KMS-11 (cell line): ENCODE data around the gene FGF11.
A peak's percentile ranks its signal among the peaks of the same experiment; 100 is the strongest.

Experiments
- H2AFZ ChIP-seq: fragments of 200-600 bp; sonication (generic); 2 replicates; pipeline ENCODE4 v1.6.1; 2016; ENCODE audit warnings: antibody characterized with exemption, mixed run types, low read depth
- H3K27ac ChIP-seq: fragments of 200-600 bp; sonication (generic); 2 replicates; pipeline ENCODE4 v1.6.1; 2016; ENCODE audit warnings: mild to moderate bottlenecking, mixed run types
- H3K27me3 ChIP-seq: fragments of 200-600 bp; sonication (generic); 2 replicates; pipeline ENCODE4 v1.6.1; 2017; ENCODE audit warnings: mild to moderate bottlenecking, low read depth, mixed run types, moderate library complexity; ENCODE audit not compliant: insufficient read depth
- H3K36me3 ChIP-seq: fragments of 200-600 bp; sonication (generic); 2 replicates; pipeline ENCODE4 v1.6.1; 2017; ENCODE audit warnings: mild to moderate bottlenecking, mixed run types; ENCODE audit not compliant: insufficient read depth
- H3K4me1 ChIP-seq: fragments of 200-600 bp; sonication (generic); 2 replicates; pipeline ENCODE4 v1.6.1; 2016; ENCODE audit warnings: mild to moderate bottlenecking, low read depth, mixed run types; ENCODE audit not compliant: poor library complexity, severe bottlenecking
- H3K4me2 ChIP-seq: fragments of 200-600 bp; sonication (generic); 2 replicates; pipeline ENCODE4 v1.7.0; 2016; ENCODE audit warnings: mild to moderate bottlenecking, mixed run types
- H3K4me3 ChIP-seq: fragments of 200-600 bp; sonication (generic); IDR thresholded peaks from 2 replicates; pipeline ENCODE4 v1.6.1; 2017; ENCODE audit warnings: low read depth, low read length, mixed read lengths; ENCODE audit not compliant: insufficient read depth
- H3K79me2 ChIP-seq: fragments of 200-600 bp; sonication (generic); 2 replicates; pipeline ENCODE4 v1.6.1; 2016; ENCODE audit warnings: low read depth, mixed run types; ENCODE audit not compliant: insufficient read depth
- H3K9ac ChIP-seq: fragments of 200-600 bp; sonication (generic); 2 replicates; pipeline ENCODE4 v1.6.1; 2016; ENCODE audit warnings: mild to moderate bottlenecking, mixed run types
- H4K20me1 ChIP-seq: fragments of 200-600 bp; sonication (generic); 2 replicates; pipeline ENCODE4 v1.6.1; 2016; ENCODE audit warnings: mild to moderate bottlenecking, mixed run types; ENCODE audit not compliant: insufficient read depth
- TF ChIP-seq, protein P1 (sequence below): fragments of 200-600 bp; sonication (generic); conservative IDR thresholded peaks from 2 replicates; pipeline ENCODE4 v1.6.1; 2017; ENCODE audit warnings: low read depth, mild to moderate bottlenecking, antibody characterized with exemption, low read length, moderate library complexity, mixed read lengths

The FGF11 gene

DNA sequence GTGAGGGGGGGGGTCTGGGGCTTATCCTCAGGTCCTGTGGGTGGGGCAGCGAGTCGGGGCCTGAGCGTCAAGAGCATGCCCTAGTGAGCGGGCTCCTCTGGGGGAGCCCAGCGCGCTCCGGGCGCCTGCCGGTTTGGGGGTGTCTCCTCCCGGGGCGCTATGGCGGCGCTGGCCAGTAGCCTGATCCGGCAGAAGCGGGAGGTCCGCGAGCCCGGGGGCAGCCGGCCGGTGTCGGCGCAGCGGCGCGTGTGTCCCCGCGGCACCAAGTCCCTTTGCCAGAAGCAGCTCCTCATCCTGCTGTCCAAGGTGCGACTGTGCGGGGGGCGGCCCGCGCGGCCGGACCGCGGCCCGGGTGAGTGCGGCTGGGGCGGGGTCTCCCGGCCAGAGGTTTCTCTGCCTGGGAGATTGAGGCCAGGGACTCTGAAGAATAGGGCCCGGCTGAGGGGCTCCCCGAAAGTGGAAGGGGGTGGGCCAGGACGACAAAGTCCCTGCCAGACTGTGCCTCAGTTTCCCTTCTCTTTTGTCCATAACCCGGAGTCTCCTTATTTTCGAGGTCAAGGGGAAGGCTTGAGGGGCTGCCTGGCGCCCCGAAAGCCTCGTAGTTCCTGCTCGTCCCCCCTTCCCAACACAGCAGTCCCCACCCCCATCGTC lies at the start of gene FGF11:
TSS of gene FGF11 (plus strand) at position 51 of the 651 bp plus-strand sequence. CDS start at position 160, 109 bp downstream.
- Histone ChIP-seq H3K27me3 (no peaks in the 10 kb centered on the region), H3K27ac (no peak within 1 kb of the TSS), H3K36me3 (no peaks in the 10 kb centered on the region), H3K9ac (no peak within 1 kb of the TSS), H2AFZ (no peak within 1 kb of the TSS), H3K4me1 (no peaks in the 10 kb centered on the region), H3K79me2 (no peaks in the 10 kb centered on the region), H3K4me3 (no peak within 1 kb of the TSS), H4K20me1 (no peaks in the 10 kb centered on the region), H3K4me2 (no peak within 1 kb of the TSS)
- TF ChIP-seq, protein P1, sequence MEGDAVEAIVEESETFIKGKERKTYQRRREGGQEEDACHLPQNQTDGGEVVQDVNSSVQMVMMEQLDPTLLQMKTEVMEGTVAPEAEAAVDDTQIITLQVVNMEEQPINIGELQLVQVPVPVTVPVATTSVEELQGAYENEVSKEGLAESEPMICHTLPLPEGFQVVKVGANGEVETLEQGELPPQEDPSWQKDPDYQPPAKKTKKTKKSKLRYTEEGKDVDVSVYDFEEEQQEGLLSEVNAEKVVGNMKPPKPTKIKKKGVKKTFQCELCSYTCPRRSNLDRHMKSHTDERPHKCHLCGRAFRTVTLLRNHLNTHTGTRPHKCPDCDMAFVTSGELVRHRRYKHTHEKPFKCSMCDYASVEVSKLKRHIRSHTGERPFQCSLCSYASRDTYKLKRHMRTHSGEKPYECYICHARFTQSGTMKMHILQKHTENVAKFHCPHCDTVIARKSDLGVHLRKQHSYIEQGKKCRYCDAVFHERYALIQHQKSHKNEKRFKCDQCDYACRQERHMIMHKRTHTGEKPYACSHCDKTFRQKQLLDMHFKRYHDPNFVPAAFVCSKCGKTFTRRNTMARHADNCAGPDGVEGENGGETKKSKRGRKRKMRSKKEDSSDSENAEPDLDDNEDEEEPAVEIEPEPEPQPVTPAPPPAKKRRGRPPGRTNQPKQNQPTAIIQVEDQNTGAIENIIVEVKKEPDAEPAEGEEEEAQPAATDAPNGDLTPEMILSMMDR, result no peak

DNA sequence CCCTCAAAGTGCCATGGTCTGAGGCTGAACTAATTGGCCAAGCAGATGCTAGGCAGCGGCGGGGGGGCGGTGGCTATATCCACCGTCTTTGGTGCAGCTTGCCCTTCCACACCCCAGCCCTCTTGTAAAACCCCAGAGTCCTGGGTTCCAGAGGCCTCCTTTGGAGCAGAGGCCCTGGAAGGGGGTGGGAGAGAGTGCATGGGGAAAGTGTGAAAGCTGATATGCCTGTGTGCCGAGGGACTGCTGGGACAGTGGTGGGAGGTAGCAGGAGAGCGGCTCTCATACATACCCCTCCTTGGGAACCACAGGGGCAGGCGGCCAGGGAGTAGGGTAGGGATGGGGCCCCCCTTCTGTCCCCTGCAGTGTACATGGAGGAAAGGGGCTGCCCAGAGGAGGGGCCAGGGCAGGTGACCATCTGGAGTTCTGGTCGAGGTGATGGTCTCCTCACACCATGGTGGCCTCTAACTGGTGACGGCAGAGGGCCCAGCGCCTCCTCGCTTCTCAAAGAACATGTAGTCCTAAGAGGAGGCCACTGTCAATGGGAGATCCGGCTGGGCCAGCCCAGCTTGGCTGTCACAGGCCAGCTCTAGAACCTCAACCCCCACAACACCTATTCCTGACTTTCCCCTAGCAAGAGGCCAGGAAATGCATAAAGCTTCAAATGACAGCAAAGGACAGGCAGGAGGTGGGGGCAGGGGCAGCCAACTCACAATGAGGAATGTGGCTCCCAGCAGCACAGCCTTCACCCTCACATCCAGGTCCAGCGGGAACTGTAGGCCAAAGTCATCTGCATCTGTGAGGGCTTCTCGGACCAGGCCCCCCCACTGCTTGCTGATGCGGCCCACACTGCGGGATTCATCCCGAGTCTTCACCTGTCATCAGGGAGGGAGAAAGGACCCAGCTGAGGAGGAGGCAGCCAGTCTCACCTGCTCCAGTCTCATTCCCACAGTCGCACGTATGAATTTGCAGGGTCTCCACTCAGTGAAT lies 49.1 kb upstream of the FGF11 start:
- H3K27ac ChIP-seq, result no peak overlapping the region
- H3K4me1 ChIP-seq, result no peaks in the 10 kb centered on the region
- H3K27me3 ChIP-seq, result no peaks in the 10 kb centered on the region
- no peak overlapping the region for H3K4me3 ChIP-seq
- no peak overlapping the region for H3K9ac ChIP-seq
- no peaks in the 10 kb centered on the region for H3K79me2 ChIP-seq
- no peak overlapping the region for H2AFZ ChIP-seq
- TF ChIP-seq, protein P1, result no peak
- no peak overlapping the region for H3K4me2 ChIP-seq
- no peaks in the 10 kb centered on the region for H4K20me1 ChIP-seq
- H3K36me3 ChIP-seq, result no peaks in the 10 kb centered on the region

DNA sequence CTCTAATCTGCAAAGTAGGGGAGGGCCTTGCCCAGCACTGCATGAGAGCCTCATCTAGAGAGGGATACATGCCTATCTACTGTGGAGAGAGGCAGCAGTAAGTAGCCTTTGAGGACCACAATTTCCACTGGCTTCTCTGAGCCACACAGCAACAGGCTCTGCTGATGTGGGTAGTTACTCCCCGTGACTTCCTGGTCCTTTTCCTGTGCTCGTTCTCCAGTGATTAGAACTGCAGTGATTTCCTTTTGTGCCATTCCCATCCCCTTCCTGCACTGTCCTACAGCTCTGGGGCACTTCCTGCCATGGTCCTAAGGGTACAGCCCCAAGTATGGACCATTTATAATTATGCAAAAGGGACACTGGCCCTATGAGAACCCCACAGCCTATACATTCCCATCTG lies 48.0 kb upstream of the FGF11 start:
- Histone ChIP-seq H3K4me1 (no peaks in the 10 kb centered on the region), H3K4me3 (no peak overlapping the region), H3K79me2 (no peaks in the 10 kb centered on the region), H3K36me3 (no peaks in the 10 kb centered on the region), H3K9ac (no peak overlapping the region), H3K27me3 (no peaks in the 10 kb centered on the region), H3K4me2 (no peak overlapping the region), H4K20me1 (no peaks in the 10 kb centered on the region), H3K27ac (no peak overlapping the region), H2AFZ (no peak overlapping the region)
- TF ChIP-seq, protein P1, result no peak

DNA sequence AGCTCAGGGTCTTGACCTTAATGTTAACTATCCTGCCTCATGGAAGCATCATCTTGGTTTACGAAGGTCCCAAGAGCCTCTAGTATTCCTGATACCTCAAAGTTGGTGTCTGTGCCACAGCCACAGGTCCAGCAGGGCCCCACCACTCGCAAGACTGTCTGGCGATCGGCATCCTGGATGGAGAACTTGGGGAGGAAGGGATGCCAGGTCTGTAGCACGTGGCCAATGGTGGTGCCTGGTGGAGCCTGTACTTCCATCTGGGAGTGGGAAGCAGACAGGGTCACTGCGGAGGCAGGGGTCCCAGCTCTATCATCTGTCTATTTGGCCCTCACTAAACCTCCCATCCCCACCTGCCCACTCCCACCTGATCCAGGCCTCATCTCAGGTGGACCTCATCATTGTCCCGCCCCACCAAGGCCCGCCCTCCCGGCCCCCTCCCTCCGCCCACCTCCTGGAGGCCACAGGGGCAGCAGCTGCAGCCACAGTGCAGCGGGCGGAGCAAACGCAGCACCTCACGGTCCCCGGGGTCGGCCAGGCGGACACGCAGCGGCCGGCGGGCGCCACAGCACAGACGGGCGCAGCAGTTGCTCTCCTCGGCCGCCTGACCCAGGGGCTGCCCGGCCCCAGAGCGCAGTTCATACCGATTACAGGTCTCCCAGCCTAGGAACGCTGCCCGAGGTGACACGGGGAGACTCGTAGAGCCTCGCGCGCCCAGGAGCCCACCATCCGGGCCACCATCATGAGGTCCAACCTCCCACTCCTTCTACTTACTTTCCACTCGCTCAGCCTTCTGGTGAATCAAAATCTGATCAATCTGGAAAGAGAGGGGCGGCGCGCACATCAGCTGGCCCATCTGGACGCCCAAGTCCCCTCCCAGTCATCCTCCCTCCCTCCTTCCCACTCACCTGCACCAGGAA lies 46.4 kb upstream of the FGF11 start:
- H3K4me1 ChIP-seq, result no peaks in the 10 kb centered on the region
- H3K9ac ChIP-seq, result no peak overlapping the region
- H3K36me3 ChIP-seq, result no peaks in the 10 kb centered on the region
- TF ChIP-seq, protein P1, result no peak
- no peaks in the 10 kb centered on the region for H3K79me2 ChIP-seq
- H3K4me2 ChIP-seq, result peak overlapping the region; percentile 39; the same call in 1 of the 2 replicates
- H4K20me1 ChIP-seq, result no peaks in the 10 kb centered on the region
- H3K27ac ChIP-seq, result no peak overlapping the region
- no peak overlapping the region for H3K4me3 ChIP-seq
- H3K27me3 ChIP-seq, result no peaks in the 10 kb centered on the region
- no peak overlapping the region for H2AFZ ChIP-seq
